Measurements from ENCODE around the gene RBMY1B. TPM values are rescaled to one million over a fixed set of nuclear protein-coding genes. Genes with fewer than 3 reads are reported as not detected.

RBMY1B gene
- total RNA-seq, 1 donor from 2014 or later: not detected

Other genes with a start within 250 kb of the RBMY1B start
- not detected in 2 replicates for gene RBMY1A1, start 23.5 kb downstream of the RBMY1B start, total RNA-seq